ENCODE measurements around the gene PDZRN3. TPM values are rescaled to one million over a fixed set of nuclear protein-coding genes. Genes with fewer than 3 reads are reported as not detected.

PDZRN3 gene
- total and polyA plus RNA-seq, 11 donors, result 30.2 to 163 (median 76.7) TPM

DNA sequence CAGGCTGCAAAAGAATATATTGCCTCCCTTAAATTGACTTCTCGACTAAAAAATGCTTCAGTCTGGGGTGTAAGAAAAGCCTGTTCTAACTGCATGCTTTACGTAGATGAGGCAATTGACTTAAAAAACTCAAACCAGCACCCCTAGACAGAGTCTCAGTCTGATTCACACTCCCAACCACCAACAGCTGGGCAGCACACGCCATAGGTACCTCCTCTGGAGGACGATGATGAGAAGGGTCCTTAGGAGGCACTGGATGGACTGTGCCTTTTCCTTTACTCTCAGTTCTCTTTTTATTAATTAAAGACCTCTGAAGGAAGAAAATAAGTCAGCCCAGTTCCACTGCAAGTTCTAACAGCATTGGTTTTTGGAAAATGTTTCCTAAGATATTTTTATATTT, 175.0 kb downstream of the PDZRN3 start:
- Histone ChIP-seq H3K4me1 (peaks cover 0 to 71% (median 17%) of the 10 kb centered on the region in 12 donors), H3K36me3 (no peaks in the 10 kb centered on the region), H3K27me3 (no peaks in the 10 kb centered on the region), H3K27ac (no peak overlapping the region), H3K9me3 (no peaks in the 10 kb centered on the region), H3K4me3 (no peak overlapping the region)
- TF ChIP-seq, protein P1, sequence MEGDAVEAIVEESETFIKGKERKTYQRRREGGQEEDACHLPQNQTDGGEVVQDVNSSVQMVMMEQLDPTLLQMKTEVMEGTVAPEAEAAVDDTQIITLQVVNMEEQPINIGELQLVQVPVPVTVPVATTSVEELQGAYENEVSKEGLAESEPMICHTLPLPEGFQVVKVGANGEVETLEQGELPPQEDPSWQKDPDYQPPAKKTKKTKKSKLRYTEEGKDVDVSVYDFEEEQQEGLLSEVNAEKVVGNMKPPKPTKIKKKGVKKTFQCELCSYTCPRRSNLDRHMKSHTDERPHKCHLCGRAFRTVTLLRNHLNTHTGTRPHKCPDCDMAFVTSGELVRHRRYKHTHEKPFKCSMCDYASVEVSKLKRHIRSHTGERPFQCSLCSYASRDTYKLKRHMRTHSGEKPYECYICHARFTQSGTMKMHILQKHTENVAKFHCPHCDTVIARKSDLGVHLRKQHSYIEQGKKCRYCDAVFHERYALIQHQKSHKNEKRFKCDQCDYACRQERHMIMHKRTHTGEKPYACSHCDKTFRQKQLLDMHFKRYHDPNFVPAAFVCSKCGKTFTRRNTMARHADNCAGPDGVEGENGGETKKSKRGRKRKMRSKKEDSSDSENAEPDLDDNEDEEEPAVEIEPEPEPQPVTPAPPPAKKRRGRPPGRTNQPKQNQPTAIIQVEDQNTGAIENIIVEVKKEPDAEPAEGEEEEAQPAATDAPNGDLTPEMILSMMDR (IDR thresholded peaks at IDR 0.05), result no peak
- TF ChIP-seq POLR2A (IDR thresholded peaks at IDR 0.05), result no peak
- no peak for ATAC-seq
- WGBS, 4 donors, result 62 to 68% (median 67%) methylated on average over 4 of the region's 4 CpGs
- DNase-seq, result no peak
- intact Hi-C loops (cut with DNase I), result loop anchor here in 1 of 10 donors (10.0 kb wide), 1 partner anchor 55 kb away; no protein-coding TSS in a partner anchor

DNA sequence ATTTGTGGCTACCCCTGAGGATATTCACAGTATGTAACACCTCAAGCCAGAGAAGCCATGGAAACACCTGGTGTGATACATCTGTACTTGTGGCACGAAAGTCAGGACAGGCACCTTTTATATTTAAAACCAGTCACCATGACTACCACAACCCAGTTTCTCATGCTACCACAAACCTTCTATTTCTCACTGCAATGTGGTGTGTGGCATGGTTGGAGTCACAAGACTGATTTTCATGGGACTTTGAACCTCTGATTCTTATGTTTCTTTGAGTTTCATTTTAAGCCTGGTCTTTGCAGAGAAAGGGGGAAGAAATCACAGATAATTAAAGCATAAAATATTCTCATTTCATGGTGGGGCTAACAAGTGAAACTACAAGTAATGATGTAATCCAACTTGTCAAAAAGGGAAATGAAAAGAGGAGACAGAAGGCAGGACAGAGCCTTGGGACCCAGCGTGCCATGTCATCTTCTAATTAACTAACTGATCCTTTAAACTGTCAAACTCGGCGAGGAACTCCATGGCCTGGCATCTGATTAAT, 175.9 kb downstream of the PDZRN3 start:
- WGBS, 4 donors, result 62 to 72% (median 66%) methylated on average over 4 of the region's 4 CpGs
- ATAC-seq, result no peak

DNA sequence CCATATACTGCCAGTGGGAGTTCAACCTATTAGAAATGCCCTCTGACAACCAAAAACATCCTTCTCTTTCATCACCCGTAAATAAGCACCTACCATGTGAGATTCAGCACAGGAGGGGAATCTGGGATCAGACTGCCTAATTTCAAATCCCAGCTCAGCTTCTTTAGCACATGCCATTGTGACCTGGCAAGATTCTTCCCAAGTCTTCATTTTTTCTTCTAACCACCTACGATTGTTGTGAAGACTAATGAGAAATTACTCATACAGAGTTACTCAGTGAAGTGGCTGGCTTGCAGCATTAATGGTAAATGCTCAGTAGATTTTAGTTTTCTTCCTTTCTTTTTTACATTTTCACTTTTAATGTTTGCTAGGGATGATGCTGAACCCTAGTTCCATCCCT, 176.7 kb downstream of the PDZRN3 start:
- Histone ChIP-seq H3K27ac (no peak overlapping the region), H3K4me1 (peaks cover 0 to 75% (median 17%) of the 10 kb centered on the region in 12 donors), H3K9me3 (no peaks in the 10 kb centered on the region), H3K4me3 (no peak overlapping the region), H3K36me3 (no peaks in the 10 kb centered on the region), H3K27me3 (no peaks in the 10 kb centered on the region)
- ATAC-seq, result no peak
- TF ChIP-seq, protein P1 (IDR thresholded peaks at IDR 0.05), result no peak
- TF ChIP-seq POLR2A (IDR thresholded peaks at IDR 0.05), result no peak
- intact Hi-C loops (cut with DNase I), result no loop called here
- no peak for DNase-seq
- WGBS, 4 donors, result 83 to 90% (median 85%) methylated on average over 2 of the region's 2 CpGs

More for the DNA sequence above, 175.9 kb downstream of the PDZRN3 start:
- TF ChIP-seq, protein P1 (IDR thresholded peaks at IDR 0.05), result no peak
- no peak for TF ChIP-seq POLR2A (IDR thresholded peaks at IDR 0.05)
- Histone ChIP-seq H3K4me3 (no peak overlapping the region), H3K36me3 (no peaks in the 10 kb centered on the region), H3K4me1 (peaks cover 0 to 72% (median 17%) of the 10 kb centered on the region in 12 donors), H3K27ac (peak overlapping the region in 1 of 12 donors; percentile 20), H3K9me3 (no peaks in the 10 kb centered on the region), H3K27me3 (no peaks in the 10 kb centered on the region)
- intact Hi-C loops (cut with DNase I), result no loop called here
- DNase-seq, result no peak

DNA sequence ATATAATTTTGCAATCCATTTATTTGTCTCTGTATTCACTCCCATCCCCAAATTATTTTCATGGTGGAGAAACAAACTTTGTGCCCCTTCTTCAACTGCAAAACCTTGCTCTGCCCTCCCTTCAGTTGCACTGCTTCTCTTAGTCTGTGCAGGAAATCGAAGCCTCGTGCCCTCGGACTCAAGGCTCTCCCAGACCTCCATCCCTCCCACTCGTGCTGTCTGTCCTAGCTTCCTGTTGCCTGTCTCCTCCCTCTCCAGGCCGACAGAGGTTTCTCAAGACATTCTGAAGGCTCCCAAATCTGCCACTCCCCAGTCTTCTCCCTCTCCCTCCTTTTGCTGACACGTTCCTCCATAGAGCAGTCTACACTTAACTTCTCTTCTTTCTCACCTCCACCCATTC, 177.6 kb downstream of the PDZRN3 start:
- H3K27me3 ChIP-seq, result no peaks in the 10 kb centered on the region
- H3K4me1 ChIP-seq, result peaks cover 0 to 77% (median 18%) of the 10 kb centered on the region in 12 donors
- 27 to 40% (median 32%) methylated on average over 6 of the region's 6 CpGs for WGBS, 4 donors
- TF ChIP-seq, protein P1 (IDR thresholded peaks at IDR 0.05), result no peak
- no peak for TF ChIP-seq POLR2A (IDR thresholded peaks at IDR 0.05)
- H3K36me3 ChIP-seq, result no peaks in the 10 kb centered on the region
- no peaks in the 10 kb centered on the region for H3K9me3 ChIP-seq
- peak overlapping the region in 2 of 12 donors; percentile 6 to 33 for H3K27ac ChIP-seq
- ATAC-seq, result peak in 2 of 4 donors; percentile 5 to 38
- H3K4me3 ChIP-seq, result no peak overlapping the region
- intact Hi-C loops (cut with DNase I), result no loop called here
- peak in 1 of 5 donors; percentile 28 for DNase-seq

Measured in heart left ventricle (tissue), 16 donors.